ENCODE measurements around the gene CNTNAP2.

CNTNAP2 gene

GRCh38 chr7:146701166-146701565, 584.6 kb downstream of the CNTNAP2 start:
- no peak for DNase-seq

- DNase-seq, result no peak
These were observed 586.3 kb downstream of the CNTNAP2 start for GRCh38 chr7:146702898-146703297.

GRCh38 chr7:146709451-146710027, 592.9 kb downstream of the CNTNAP2 start:
- no peak for DNase-seq

GRCh38 chr7:146713205-146713604, 596.6 kb downstream of the CNTNAP2 start:
- no peak for DNase-seq

- DNase-seq, result no peak
These were observed 597.3 kb downstream of the CNTNAP2 start for GRCh38 chr7:146713934-146714333.

- DNase-seq, result no peak
These were observed 603.6 kb downstream of the CNTNAP2 start for GRCh38 chr7:146720195-146720594.

GRCh38 chr7:146722986-146723385, 606.4 kb downstream of the CNTNAP2 start:
- DNase-seq, result no peak

- no peak for DNase-seq
These were observed 608.9 kb downstream of the CNTNAP2 start for GRCh38 chr7:146725520-146725919.

GRCh38 chr7:146728141-146728540, 611.5 kb downstream of the CNTNAP2 start:
- DNase-seq, result no peak

- no peak for DNase-seq
These were observed 612.0 kb downstream of the CNTNAP2 start for GRCh38 chr7:146728611-146729010.

- DNase-seq, result no peak
These were observed 614.6 kb downstream of the CNTNAP2 start for GRCh38 chr7:146731185-146731584.

- no peak for DNase-seq
These were observed 619.4 kb downstream of the CNTNAP2 start for GRCh38 chr7:146735992-146736391.

GRCh38 chr7:146736446-146737190, 620.0 kb downstream of the CNTNAP2 start:
- no peak for DNase-seq

- no peak for DNase-seq
These were observed 623.4 kb downstream of the CNTNAP2 start for GRCh38 chr7:146740039-146740438.

- DNase-seq, result no peak
These were observed 625.3 kb downstream of the CNTNAP2 start for GRCh38 chr7:146741911-146742310.

GRCh38 chr7:146754385-146754784, 637.8 kb downstream of the CNTNAP2 start:
- DNase-seq, result no peak

- DNase-seq, result no peak
These were observed 639.0 kb downstream of the CNTNAP2 start for GRCh38 chr7:146755585-146755984.

GRCh38 chr7:146764458-146764857, 647.9 kb downstream of the CNTNAP2 start:
- peak; percentile 47 for DNase-seq

- no peak for DNase-seq
These were observed 652.4 kb downstream of the CNTNAP2 start for GRCh38 chr7:146768957-146769356.

- no peak for DNase-seq
These were observed 656.0 kb downstream of the CNTNAP2 start for GRCh38 chr7:146772601-146773000.

GRCh38 chr7:146773506-146773905, 656.9 kb downstream of the CNTNAP2 start:
- no peak for DNase-seq

GRCh38 chr7:146781352-146782116, 664.9 kb downstream of the CNTNAP2 start:
- DNase-seq, result no peak

GRCh38 chr7:146787266-146787665, 670.7 kb downstream of the CNTNAP2 start:
- DNase-seq, result no peak

- DNase-seq, result no peak
These were observed 671.4 kb downstream of the CNTNAP2 start for GRCh38 chr7:146788008-146788407.

Measured in DMS 273 treated with DMSO at 0.1 percent for 48 hours (cell line).